ENCODE data around the gene AP2M1. TPM values are rescaled to one million over a fixed set of nuclear protein-coding genes. Genes with fewer than 3 reads are reported as not detected.

The AP2M1 gene
- total and polyA plus RNA-seq, 10 of the 15 experiments (the other 5 are each of a cell fraction or from before 2014, with no cell fraction given), result 65.6 to 356 (median 161) TPM

GRCh38 chr3:184172681-184173373, 1.8 kb upstream of the AP2M1 start:
- RAD21 ChIA-PET (ENCODE audit: unreplicated experiment), result interaction anchor here (1.3 to 1.5 kb wide), 2 partner anchors 13 to 38 kb away, joined by 3 to 4 read pairs; partner anchors contain the start of genes ABCF3 and EIF2B5
- CTCF ChIA-PET, result interaction anchor here (0.7 to 2.3 kb wide), 6 partner anchors 9 to 277 kb away, joined by 3 to 12 read pairs (median 4); partner anchors contain the start of gene ABCF3
- SMC1A ChIA-PET (ENCODE audit: uncharacterized antibody, unreplicated experiment), result interaction anchor here (1.0 to 1.5 kb wide), 3 partner anchors 13 to 43 kb away, joined by 3 to 4 read pairs (median 4); no protein-coding TSS in a partner anchor
- Histone ChIP-seq H3K36me3 (ENCODE audit: control insufficient read depth in 2 of 2, insufficient read depth in 2 of 2, low read length in 1 of 2) (peaks cover under 1 to 6% of the 10 kb centered on the region in 2 experiments; a peak in 3 of 4 replicates), H3K27ac (ENCODE audit: control insufficient read depth, insufficient read depth) (no peak overlapping the region), H2AFZ (ENCODE audit: control insufficient read depth, low read depth, low read length) (no peak overlapping the region), H3K4me2 (ENCODE audit: control insufficient read depth, insufficient read depth) (no peak overlapping the region), H3K4me3 (no peak overlapping the region), H4K20me1 (ENCODE audit: control insufficient read depth, insufficient read depth) (no peaks in the 10 kb centered on the region), H3K4me1 (ENCODE audit: control insufficient read depth, insufficient read depth, low read length) (peaks cover 9% of the 10 kb centered on the region), H3K27me3 (replicated peaks in 1 of 2; ENCODE audit: control insufficient read depth in 2 of 2, insufficient read depth in 2 of 2, low read length in 1 of 2) (no peaks in the 10 kb centered on the region), H3K9me3 (replicated peaks; ENCODE audit: control insufficient read depth, insufficient read depth, low read length) (no peaks in the 10 kb centered on the region), H3K9ac (ENCODE audit: control insufficient read depth, insufficient read depth, low read length) (no peak overlapping the region), H3K79me2 (ENCODE audit: control insufficient read depth, insufficient read depth, low read length) (peaks cover 29% of the 10 kb centered on the region)
- no peak for TF ChIP-seq SMC3 (IDR thresholded peaks at IDR 0.05; ENCODE audit: borderline replicate concordance, low read length)
- POLR2A ChIA-PET, result interaction anchor here (1.2 to 2.8 kb wide), 3 partner anchors 12 to 40 kb away, joined by 3 to 16 read pairs (median 5); no protein-coding TSS in a partner anchor
- ATAC-seq (no peak), FAIRE-seq (no peak), DNase-seq (ENCODE audit: low read depth, low spot score) (no peak)
- TSS peak; percentile 10 for BruUV-seq (replicated peaks)
- 95% methylated on average over 5 of the region's 5 CpGs for WGBS (ENCODE audit: insufficient coverage, insufficient replicate concordance, low lambda C conversion rate, missing lambda C conversion rate)
- in situ Hi-C loops (cut with MboI) (no loop called here), intact Hi-C loops (cut with micrococcal nuclease; ENCODE audit: unreplicated experiment) (no loop called here)

GRCh38 chr3:184173374-184173722, 1.3 kb upstream of the AP2M1 start:
- intact Hi-C loops (cut with micrococcal nuclease; ENCODE audit: unreplicated experiment) (no loop called here), in situ Hi-C loops (cut with MboI) (no loop called here)
- no peak overlapping the region for H3K9ac ChIP-seq (ENCODE audit: control insufficient read depth, insufficient read depth, low read length)
- ChIA-PET CTCF (interaction anchor here (0.7 to 2.3 kb wide), 6 partner anchors 9 to 278 kb away, joined by 3 to 12 read pairs (median 4); partner anchors contain the start of gene ABCF3), POLR2A (interaction anchor here (0.8 to 2.8 kb wide), 5 partner anchors 10 to 40 kb away, joined by 3 to 16 read pairs (median 5); partner anchors contain the start of gene ABCF3), RAD21 (ENCODE audit: unreplicated experiment) (interaction anchor here (1.2 to 1.5 kb wide), 3 partner anchors 12 to 39 kb away, joined by 3 to 5 read pairs (median 4); partner anchors contain the start of genes ABCF3 and EIF2B5), SMC1A (ENCODE audit: uncharacterized antibody, unreplicated experiment) (interaction anchor here (0.6 to 1.5 kb wide), 5 partner anchors 12 to 278 kb away, joined by 4 to 5 read pairs (median 4); partner anchors contain the start of gene ABCF3)
- no peak overlapping the region for H3K4me2 ChIP-seq (ENCODE audit: control insufficient read depth, insufficient read depth)
- peaks cover 9% of the 10 kb centered on the region for H3K4me1 ChIP-seq (ENCODE audit: control insufficient read depth, insufficient read depth, low read length)
- no peaks in the 10 kb centered on the region for H4K20me1 ChIP-seq (ENCODE audit: control insufficient read depth, insufficient read depth)
- no peaks in the 10 kb centered on the region for H3K9me3 ChIP-seq (replicated peaks; ENCODE audit: control insufficient read depth, insufficient read depth, low read length)
- no peak for ATAC-seq
- peaks cover 31% of the 10 kb centered on the region for H3K79me2 ChIP-seq (ENCODE audit: control insufficient read depth, insufficient read depth, low read length)
- no peak for DNase-seq (ENCODE audit: low read depth, low spot score)
- no peak overlapping the region for H3K4me3 ChIP-seq
- no peak overlapping the region for H3K27ac ChIP-seq (ENCODE audit: control insufficient read depth, insufficient read depth)
- BruUV-seq (replicated peaks), result no TSS peak
- H3K27me3 ChIP-seq (replicated peaks in 1 of 2; ENCODE audit: control insufficient read depth in 2 of 2, insufficient read depth in 2 of 2, low read length in 1 of 2), result no peaks in the 10 kb centered on the region
- no peak overlapping the region for H2AFZ ChIP-seq (ENCODE audit: control insufficient read depth, low read depth, low read length)
- WGBS (ENCODE audit: insufficient coverage, insufficient replicate concordance, low lambda C conversion rate, missing lambda C conversion rate), result 94% methylated on average over 2 of the region's 2 CpGs
- no peak for FAIRE-seq
- peaks cover 4 to 6% of the 10 kb centered on the region in 2 experiments; a peak in 3 of 4 replicates for H3K36me3 ChIP-seq (ENCODE audit: control insufficient read depth in 2 of 2, insufficient read depth in 2 of 2, low read length in 1 of 2)
- no peak for TF ChIP-seq BACH1 (IDR thresholded peaks at IDR 0.05; ENCODE audit: borderline replicate concordance)
- TF ChIP-seq ZNF592 (IDR thresholded peaks at IDR 0.05), result no peak
- no peak for TF ChIP-seq POU2F2 (IDR thresholded peaks at IDR 0.05; ENCODE audit: borderline replicate concordance, low read depth, low read length)
- no peak for TF ChIP-seq BRCA1 (IDR thresholded peaks at IDR 0.05; ENCODE audit: low read depth, low read length)
- TF ChIP-seq USF2 (IDR thresholded peaks at IDR 0.05; ENCODE audit: borderline replicate concordance, low read depth, low read length), result no peak

Measured in GM12878 (cell line).